AG09309 (cell line): ENCODE data around the gene IL36B.

Experiments
- DNase-seq: peaks from one replicate; pipeline ENCODE4 v3.0.0-alpha.2; 2010; ENCODE audit warnings: low read depth
- H3K4me3 ChIP-seq: 2 replicates; pipeline ENCODE4 v1.5.1; 2011; ENCODE audit warnings: mild to moderate bottlenecking, low read depth, low read length, moderate library complexity; ENCODE audit not compliant: control insufficient read depth
- TF ChIP-seq, protein P1 (sequence below): IDR thresholded peaks from 2 replicates; pipeline ENCODE4 v1.5.1; 2011; ENCODE audit warnings: mild to moderate bottlenecking, low read depth, low read length, inconsistent platforms; ENCODE audit not compliant: insufficient read depth, control insufficient read depth; ENCODE audit errors: missing control alignments

Gene IL36B

DNA sequence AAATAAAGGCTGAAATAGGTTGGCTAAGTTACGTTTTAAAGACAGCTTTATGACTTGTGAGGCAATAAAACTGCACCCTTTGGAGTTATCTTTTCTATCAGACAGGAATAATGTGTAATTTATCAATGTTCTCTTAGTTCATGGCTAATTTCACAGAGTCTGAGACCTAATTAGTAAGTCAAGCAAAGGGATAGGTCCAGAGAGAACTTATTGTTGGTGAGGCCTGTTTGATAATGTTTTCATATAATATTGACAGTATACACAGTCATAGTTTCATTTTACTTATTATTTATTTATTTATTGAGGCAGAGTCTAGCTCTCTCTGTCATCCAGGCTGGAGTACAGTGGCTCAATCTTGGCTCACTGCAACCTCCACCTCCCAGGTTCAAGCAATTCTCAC lies 4.5 kb upstream of the IL36B start:
- TF ChIP-seq, protein P1, sequence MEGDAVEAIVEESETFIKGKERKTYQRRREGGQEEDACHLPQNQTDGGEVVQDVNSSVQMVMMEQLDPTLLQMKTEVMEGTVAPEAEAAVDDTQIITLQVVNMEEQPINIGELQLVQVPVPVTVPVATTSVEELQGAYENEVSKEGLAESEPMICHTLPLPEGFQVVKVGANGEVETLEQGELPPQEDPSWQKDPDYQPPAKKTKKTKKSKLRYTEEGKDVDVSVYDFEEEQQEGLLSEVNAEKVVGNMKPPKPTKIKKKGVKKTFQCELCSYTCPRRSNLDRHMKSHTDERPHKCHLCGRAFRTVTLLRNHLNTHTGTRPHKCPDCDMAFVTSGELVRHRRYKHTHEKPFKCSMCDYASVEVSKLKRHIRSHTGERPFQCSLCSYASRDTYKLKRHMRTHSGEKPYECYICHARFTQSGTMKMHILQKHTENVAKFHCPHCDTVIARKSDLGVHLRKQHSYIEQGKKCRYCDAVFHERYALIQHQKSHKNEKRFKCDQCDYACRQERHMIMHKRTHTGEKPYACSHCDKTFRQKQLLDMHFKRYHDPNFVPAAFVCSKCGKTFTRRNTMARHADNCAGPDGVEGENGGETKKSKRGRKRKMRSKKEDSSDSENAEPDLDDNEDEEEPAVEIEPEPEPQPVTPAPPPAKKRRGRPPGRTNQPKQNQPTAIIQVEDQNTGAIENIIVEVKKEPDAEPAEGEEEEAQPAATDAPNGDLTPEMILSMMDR, result no peak
- no peak overlapping the region for H3K4me3 ChIP-seq
- DNase-seq, result no peak

DNA sequence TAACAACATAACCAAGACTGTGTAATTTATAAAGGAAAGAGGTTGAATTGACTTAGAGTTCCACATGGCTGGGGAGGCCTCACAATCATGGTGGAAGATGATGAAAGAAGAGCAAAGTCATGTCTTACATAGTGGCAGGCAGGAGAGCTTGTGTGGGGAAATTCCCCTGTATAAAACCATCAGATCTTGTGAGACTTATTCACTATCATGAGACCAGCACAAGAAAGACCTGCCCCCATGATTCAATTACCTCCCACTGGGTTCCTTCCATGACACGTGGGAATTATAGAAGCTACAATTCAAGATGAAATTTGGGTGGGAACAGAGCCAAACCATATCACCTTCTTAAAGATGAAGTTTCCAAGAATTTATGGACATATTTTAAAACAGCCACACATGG lies 3.9 kb upstream of the IL36B start:
- H3K4me3 ChIP-seq, result no peak overlapping the region
- TF ChIP-seq, protein P1, result no peak
- DNase-seq, result no peak

- no peak for DNase-seq
- TF ChIP-seq, protein P1, result no peak
- H3K4me3 ChIP-seq, result no peak overlapping the region
Measured at GRCh38 chr2:113054066-113054465, 1.4 kb upstream of the IL36B start.

DNA sequence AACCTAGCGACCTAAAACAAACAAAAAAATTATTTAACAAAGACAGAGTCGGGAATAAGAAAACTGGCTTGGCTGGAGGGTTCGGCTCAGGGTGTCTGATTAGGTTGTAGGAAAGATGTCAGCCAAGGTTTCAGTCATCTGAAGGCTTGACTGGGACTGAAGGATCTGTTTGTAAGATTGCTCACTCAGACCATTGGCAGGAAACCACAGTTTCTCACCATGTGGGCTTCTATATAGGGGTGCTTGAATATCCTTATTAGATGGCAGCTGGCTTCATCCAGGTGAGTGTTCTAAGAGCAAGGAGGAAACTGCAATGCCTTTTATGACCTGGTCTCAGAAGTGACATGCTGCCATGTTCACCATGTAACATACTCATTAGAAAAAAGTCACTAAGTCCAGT lies 999 bp upstream of the IL36B start:
- TF ChIP-seq, protein P1, result no peak
- H3K4me3 ChIP-seq, result no peak overlapping the region

GRCh38 chr2:113050921-113051895 lies 1.5 kb downstream of the IL36B start:
- no peak overlapping the region for H3K4me3 ChIP-seq
- TF ChIP-seq, protein P1, result no peak
- no peak for DNase-seq

More for the DNA sequence above, 999 bp upstream of the IL36B start:
- no peak for DNase-seq

- no peak overlapping the region for H3K4me3 ChIP-seq
- no peak for DNase-seq
- TF ChIP-seq, protein P1, result no peak
Measured at GRCh38 chr2:113046465-113046864, 6.2 kb downstream of the IL36B start.

GRCh38 chr2:113041871-113042270 lies 10.8 kb downstream of the IL36B start:
- DNase-seq, result no peak
- H3K4me3 ChIP-seq, result no peak overlapping the region
- TF ChIP-seq, protein P1, result no peak
